Right hindlimb (tissue), 1 donor: ENCODE results near the gene UBE2H.
"Not testable (repeated sequence)": the region's sequence is repeated elsewhere in the genome, so short reads cannot be mapped to it uniquely, and the experiment has no call there.

Source experiments
- DNase-seq: peaks from one replicate; pipeline ENCODE4 v3.0.0-alpha.2; 2018

The UBE2H gene

DNA sequence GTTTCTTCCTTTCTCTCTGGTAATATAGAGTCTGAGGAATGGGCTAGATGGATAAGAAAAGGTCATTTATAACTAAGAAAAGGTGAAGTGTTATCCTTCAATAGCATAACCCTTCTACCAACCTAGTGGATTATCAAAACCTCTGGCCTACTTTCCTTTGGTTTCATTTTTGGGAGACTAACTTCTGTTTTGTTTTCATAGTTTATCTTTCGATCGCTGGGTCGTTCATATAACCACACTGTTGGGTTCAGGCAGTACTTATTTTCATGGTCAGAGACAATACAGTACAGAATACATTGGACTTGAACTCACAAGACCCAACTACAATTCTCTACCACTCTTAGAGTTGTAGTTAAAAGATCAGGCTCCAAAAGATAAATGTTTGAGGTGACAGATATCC, 86.5 kb downstream of the UBE2H start:
- DNase-seq = no peak

DNA sequence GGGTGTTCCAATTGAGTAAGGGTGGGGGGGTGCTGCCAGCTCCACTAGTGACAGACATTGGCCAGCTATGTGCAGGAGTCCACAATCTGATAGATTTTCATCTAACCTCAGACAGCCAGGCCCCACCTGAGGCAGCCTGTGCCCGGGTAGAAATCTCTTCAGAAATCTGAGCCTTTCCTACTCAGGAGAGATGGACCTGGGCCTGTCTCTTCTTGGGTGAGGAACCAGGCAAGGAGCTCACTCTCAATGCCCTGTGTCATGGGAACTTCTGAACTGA, 86.9 kb downstream of the UBE2H start:
- DNase-seq = no peak

DNA sequence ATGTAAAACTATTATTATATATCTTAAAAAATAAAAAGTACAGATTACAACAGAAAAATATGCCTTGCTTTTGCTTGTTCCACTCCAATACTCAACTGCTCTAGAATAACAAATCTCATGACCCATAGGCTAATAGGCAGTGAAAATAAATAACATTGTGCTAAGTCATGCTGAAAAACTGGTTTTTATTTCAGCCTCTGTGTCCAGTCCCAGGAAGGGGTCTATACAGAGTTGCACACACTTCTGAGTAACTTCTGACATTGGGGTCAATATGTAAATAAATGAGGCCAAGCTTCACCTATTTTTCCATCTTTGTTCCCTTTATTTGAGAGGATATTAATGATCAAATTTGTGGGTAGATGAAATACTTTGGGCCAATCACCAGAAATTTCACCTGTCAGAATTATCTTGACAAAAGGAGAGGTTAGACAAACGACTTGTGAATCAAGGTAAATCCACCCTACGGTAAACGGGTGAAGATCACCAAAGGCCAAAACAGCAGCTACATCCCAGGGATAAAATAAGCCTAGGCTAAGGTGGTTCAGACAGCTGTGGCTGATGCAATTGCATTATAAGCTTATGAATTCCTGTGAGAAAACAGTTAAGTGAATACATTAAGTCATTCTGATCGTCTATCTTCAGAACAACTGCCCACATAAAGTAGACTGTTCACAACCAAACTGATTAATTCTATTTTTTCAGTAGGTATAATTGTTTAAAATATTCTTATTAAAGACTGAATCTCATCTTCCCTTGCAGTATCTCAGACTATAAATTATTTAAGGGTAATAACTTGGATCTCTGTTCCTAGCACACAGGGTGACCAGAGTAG, 87.5 kb downstream of the UBE2H start:
- DNase-seq = no peak

DNA sequence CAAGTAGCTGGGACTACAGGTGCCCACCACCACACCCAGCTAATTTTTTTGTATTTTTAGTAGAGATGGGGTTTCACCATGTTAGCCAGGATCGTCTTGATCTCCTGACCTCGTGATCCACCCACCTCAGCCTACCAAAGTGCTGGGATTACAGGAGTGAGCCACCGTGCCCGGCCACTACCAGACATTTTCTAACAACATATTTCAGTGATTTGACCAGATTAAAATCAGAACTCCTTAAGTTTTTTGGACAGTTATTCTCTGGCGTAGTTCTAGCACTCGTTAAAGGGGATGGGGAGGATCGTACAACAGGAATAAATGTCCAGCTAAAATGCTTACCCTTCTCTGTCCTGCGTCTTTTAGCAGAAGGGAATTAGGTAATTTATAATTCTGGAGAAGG, 88.1 kb downstream of the UBE2H start:
- not testable (repeated sequence) for DNase-seq

DNA sequence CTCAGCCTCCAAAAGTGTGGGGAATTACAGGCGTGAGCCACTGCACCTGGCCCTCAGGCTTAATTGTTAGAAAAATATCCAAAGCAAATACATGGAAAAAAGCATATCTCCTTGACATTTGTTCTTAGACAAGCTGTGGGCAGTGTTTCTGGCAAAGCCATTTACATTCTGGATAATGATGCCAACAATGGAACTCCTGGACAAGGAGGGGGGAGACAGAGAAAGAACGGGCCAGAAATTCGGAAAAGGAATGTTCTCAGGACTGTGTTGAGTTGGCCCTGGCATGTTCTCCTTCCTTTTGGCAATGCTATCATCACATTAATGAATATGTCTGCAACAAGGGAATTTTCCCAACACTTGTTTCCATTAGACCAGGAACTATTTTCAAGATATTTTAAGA, 88.7 kb downstream of the UBE2H start:
- peak; percentile 57 for DNase-seq

DNA sequence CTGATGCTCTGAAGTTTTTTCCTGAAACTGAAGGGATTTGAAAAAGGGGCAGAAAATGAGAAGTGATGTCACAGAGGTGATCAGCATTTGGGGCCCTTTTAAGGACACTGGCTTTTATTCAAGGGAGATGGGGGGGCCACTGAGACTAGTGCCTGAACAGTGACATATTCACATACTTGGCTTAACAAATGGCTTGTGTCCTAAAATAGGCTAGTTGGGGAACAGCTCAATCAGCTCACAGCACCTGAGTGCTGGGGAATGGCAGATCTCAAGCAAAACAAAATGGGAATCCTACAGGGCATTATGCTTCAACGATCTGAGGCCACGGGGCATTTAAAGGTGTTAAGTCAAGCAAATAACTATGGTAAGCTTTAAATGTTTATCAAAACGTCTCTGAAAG, 90.1 kb downstream of the UBE2H start:
- no peak for DNase-seq

DNA sequence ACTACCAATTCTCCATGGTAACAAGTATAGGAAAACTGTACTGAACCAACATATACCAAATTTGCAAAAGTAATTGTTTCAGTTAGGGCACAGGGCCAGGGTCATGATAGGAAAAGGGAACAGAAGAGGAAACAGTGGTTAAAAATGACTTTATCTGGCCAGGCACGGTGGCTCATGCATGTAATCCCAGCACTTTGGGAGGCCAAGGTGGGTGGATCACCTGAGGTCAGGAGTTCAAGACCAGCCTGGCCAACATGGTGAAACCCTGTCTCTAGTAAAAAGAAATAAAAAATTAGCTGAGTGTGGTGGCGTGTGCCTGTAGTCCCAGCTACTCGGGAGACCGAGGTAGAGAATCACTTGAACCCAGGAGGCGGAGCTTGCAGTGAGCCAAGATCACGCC, 92.0 kb downstream of the UBE2H start:
- not testable (repeated sequence) for DNase-seq

DNA sequence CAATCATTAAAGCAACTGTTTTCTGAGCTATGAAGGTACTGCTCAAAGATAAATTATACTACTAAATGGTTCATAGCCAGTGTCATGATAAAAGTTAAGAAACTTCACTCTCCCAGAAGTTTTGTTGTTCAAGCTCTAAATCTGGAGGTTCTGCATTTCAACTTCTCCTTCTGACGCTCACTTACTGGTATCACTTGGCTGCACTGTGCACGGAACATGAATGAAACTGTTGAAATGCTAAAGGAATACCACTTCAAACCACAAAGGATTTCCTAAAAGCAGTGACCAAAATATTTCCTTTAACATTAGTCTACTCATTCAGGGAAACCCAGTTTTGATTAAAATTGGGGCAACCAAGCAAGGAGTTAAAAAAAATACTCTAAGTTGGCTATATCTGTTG, 93.6 kb downstream of the UBE2H start:
- no peak for DNase-seq

DNA sequence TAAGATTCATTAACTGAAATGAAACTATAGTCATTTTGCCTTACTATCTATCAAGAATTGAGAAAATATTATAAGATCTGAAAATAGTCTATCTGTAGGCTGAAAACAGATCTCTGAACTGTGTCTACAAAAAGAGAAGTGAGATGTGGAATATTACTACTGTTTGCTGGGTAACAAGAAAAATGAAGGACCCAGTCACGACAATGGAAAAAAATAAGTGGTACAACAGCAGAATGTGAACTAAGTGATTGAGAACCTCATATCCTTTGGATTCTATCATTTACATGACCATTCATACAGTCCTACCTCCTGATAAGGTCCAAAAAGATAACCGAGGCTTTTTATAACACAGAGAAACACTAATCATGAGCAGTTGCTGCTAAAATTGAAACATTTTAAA, 94.3 kb downstream of the UBE2H start:
- no peak for DNase-seq

DNA sequence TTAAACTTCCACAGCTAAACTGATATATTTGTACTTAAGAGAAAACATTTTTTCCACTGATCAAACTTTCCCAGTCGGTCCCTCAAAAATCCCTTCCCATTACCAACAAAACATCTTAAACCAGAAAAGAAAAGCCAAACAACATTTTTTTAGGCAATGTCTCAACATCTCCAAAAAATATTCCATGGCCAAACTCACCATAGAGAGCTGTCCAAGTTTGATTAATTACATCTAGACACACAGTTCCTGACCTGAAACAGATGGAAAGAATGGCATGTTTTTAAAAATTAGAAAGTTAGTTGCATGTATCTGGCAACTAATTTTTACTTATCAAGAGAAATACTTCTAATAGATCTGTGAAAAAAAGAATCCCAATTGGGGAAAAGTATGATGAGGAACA, 95.4 kb downstream of the UBE2H start:
- no peak for DNase-seq

DNA sequence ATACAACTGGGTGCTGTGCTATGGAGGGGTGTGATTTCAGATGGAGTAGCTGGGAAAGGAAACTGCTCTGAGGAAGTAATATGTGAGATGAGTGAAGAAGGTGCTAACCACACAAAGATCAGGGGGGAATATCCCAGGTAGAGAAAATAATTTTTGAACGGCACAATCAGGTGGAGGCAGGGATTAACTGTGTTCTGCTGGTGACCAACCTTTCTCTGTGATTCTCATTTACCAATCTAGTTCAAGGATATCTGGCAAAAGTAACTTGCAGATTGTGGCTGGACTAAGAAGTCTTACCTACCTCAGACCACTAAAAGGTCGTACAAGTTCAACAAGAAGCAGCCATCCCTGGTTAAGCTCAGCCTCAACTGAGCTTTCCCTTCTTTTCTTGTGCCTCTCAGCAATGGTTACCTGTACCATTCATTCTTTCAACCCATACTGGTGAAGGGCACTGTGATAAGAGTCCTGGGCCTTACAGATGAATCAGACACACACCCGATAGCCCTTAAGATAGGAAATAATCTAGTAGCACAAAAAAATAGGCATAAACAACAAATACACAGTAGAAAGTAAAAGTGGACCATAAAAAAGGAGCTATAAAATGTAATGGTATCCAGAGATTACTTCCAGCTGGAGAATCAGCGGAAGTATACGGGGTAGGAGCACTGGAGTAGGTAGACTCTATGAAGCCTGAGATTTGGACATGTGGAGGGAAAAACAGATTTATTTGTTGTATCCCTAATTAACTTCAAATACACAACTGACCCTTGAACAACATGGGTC, 96.6 kb downstream of the UBE2H start:
- no peak for DNase-seq

DNA sequence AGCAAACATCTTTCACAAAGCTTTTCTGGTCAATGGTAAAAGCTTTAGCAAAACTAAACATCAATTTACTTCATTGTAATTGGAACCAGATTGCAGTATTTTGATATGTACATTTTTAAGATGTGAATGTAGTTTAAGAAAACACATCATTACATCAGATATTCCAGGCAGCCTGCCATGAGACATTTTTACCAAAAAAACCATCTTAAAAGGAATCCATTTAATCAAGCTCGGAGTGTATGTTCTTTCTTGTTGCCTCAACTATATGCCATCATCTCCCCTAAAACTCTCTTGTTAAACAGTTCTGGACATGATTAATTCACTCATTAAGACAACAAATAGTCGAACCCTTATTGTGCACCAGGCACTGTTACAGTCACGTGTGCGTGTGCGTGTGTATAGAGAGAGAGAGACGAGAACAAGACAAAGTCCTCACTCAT, 97.5 kb downstream of the UBE2H start:
- DNase-seq = peak; percentile 47

DNA sequence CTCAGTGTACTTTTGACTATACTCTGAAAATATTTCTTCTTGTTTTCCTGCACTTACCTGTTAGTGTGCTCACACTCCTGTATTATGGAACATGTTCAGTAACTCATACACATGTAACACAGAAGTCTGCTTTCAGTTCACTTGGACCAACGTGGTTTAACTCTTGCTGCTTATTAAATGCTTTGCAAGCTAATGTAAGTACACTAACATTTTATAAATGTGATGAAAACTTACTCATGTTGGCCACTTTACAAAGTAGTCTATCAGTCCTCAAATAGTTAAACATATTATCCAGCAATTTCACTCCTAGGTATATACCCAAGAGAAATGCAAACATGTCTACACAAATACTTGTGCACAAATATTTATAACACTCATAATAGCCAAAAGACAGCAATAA, 98.4 kb downstream of the UBE2H start:
- DNase-seq = no peak

DNA sequence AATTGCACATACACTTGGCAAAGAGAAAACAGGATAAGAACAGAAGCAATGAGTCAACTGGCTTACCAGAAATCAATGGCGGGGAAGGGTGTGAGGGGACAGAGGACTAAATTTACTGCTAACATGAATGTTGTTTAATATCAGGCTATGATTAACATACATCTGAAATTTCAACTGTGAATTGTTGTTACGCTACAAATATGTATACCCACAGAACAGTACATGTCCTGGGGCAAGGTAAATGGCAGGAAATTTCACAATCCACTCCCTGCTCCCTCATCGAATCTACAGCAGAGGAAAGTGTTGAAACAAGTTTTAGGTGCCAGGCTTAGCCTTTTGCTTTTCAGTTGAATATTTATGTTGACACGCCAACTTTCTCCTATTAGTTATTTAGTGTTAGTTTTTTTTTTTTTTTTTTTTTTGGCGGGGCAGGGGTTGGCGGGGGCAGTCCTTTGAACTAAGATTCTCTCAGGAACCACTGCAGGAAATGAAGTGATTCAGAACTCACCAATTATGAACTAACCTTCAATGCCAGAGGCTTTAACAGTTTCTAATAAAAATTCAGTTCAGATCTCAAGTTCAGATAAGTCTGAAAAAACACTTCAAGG, 99.0 kb downstream of the UBE2H start:
- DNase-seq = no peak

DNA sequence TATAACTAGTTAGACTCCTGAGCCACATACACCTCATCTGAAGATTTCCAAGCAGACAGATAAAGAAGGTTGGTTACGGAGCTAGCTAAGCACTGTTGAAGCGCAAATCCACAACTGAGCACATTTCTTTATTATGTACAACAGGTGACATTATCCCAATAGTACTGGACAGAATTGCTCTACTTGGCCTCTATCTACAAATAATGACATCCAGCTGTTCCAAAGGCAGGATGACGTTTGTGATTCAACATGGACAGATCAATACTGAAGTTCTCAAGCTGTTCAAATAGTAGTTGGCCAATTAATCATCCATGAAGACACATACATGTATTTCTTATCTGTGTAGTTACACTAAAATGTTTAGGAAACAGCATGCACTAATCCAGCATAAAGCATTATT, 101.0 kb downstream of the UBE2H start:
- DNase-seq = no peak

DNA sequence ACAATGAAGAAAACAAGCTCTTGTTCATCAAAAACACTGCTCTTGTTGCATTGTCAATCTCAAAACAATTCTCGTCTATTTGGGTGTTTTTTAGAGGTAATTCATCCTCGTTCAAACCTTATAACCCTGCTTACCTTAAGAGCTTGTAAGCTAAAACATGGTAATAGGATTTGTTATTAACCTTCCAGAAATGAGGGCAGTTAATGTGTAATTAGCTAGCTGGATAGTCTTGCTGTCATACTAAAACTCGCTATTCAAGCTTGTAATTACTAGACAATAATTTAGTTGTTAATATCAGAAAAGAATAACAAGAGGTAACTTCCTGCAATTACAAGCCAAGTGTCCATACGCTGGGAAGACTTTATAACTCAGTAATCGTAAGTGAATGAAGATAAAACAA, 101.6 kb downstream of the UBE2H start:
- no peak for DNase-seq

DNA sequence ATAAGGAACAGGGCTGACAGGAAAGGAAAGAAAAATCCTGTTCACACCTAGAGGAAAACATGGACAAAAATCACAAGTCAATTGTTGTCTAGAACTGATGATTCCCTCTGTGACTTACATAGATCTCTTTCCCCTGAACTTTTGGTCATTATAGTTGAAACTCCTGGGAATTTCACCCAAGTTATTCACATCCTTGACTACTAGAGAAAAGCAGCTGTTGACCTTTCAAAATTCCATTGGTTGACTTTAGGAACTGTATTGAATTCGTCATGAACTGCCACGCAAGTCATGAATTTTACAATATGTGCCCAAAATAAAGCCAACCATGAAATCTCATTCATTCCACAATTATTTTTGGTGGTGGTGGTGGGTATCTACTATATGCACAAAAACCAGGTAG, 104.3 kb downstream of the UBE2H start:
- no peak for DNase-seq

DNA sequence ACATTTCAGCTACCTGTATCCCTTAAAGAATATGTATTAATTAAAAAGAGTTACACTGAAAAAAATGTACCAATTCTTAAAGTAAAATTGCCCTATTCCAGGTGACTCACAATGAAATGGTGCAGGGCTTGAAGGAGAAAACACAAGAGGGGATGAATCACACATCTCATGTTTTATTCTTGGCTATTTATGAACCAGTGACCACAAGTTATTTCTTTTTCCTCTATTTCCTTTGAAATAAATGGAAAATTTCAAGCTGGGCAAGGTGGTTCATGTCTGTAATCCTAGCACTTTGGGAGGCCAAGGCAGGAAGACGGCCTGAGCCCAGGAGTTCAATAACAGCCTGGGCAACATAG, 106.8 kb downstream of the UBE2H start:
- no peak for DNase-seq

DNA sequence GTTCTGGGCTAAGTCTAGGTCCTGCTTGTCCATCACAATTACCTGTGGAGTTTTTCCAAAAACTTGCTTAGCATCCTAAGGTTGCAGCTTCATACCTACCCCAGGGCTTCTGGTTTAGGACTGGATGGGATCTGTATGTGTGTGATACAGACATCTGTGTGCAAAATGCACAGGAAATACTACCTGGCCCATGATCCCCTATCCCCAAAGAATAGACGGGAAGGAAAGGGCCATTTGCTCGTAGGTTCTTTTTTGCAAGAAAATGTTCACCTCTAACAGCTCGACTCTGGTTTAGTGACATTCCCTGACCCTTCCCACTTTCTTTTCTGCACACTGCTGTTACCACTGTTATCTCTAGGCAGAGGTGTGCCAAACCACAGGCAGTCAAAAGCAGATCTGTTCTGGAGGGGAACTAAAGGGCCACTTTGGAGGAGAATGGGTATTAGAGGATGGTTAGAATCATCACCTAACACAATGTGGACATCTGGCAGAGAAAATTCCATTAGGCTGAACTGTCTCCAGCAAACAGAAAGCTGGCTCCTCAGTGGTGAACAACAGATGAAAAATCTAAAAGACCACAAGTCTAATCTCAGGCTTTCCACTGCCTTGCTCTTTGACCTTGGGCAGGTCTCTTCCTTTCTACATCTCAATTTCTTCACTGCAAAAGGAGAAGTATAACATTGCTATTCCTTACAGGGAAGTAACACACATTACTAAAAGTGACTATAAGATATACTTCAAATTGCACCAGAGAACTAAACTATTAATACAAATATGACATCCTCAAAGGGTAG, 107.4 kb downstream of the UBE2H start:
- DNase-seq = no peak

DNA sequence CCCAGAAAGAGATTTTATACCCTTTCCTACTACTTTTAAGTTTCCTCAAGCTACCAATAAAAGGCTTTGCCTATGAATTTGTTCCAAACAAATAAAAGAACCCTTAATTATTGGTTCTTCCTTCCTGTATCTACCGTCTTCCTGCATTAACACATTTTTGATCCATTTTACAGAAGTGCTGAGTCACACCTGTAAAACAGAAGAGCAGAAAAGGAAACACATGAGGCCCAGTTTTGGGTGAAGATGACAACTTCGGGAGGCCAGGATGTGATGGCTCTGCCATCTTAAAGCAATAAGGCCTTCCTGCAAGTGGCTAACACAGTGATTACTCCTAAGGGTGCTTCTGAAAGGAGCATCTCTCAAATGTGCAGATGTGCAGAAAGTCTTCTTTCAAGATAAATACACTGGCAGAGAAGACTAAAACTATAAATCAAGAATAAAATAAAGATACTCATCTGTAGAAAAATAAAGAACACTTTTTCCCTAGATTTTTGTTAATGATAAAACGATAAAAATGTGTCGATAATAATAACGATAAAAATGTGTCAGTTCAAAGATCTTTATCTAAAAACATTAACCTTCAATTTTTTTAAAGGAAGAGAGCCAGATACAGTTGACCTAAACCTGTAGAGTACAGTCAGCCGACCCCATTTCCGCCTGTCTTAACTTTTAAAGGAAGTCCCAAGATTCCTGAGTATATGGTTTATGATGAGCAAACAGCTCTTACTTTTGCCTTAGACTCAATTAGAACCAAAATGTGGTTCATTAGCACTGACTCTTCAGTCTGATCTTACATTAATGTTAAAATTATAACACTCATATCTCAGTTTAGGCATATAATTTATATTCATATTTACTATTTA, 108.6 kb downstream of the UBE2H start:
- DNase-seq = no peak

DNA sequence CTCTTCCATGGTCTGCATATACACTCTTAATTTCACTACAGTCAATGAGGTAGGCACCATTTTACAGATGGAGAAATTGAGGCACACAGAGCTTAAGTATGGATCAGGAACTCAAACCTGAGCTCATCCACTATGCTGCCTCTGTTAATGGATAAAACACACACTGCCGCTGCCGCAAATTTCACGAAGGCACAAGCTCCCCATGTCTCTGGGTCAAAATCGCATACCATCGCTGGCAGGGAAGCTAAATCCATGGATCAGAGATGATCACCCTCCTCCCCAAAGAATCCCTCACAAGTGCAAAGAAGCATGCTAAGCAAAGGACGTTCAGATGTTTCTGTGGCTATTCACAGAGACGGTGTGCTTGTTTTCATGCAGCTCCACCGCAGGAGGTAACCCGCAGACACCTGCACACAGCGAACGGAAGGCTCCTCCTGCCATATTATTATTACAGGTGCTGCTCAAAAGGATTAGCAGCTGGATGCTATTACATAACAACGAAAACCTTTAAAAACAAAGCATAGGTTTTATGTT, 109.3 kb downstream of the UBE2H start:
- no peak for DNase-seq

DNA sequence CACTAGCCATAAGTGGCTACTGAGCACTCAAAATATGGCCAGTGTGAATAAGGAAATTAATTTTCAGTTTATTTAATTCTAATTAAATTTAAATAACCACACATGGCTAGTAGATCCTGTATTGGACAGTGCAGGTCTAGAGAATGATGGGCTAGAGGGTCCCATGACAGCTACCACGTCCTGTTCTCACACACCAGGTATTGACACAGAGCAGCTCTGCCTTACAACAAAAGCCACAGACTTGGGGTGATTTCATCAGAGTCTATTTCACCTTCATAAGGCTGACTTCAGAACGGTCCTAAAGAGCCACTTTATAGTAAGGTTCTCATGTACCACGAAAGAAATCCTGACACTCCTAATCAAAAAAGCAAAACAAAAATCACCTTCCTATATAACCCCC, 111.3 kb downstream of the UBE2H start:
- DNase-seq = no peak
